Esophagus muscularis mucosa (tissue), 4 donors: ENCODE results near the gene PCED1B. TPM values are rescaled to one million over a fixed set of nuclear protein-coding genes. Genes with fewer than 3 reads are reported as not detected.

Source experiments
- DNase-seq: peaks from one replicate; pipeline ENCODE4 v3.0.0-alpha.2; 2017; ENCODE audit errors: extremely low spot score
- H3K27ac ChIP-seq, 4 donors: fragments of 200-600 bp; sonication (generic); replicated peaks in 1 of 4; 1 replicate in 3 of 4; 2 replicates in 1 of 4; pipeline ENCODE4 v1.5.1; 2016 to 2019; ENCODE audit warnings: mild to moderate bottlenecking in 1 of 4
- H3K27me3 ChIP-seq, 4 donors: fragments of 200-600 bp; sonication (generic); one replicate each; pipeline versions ENCODE4 v1.5.1 to v1.6.0; 2016 to 2019
- H3K36me3 ChIP-seq, 4 donors: fragments of 200-600 bp; sonication (generic); one replicate each; pipeline ENCODE4 v1.5.1; 2016 to 2019
- H3K4me1 ChIP-seq, 4 donors: fragments of 200-600 bp; sonication (generic); one replicate each; pipeline ENCODE4 v1.5.1; 2016 to 2019
- H3K4me3 ChIP-seq, 4 donors: fragments of 200-600 bp; sonication (generic); 1 replicate in 2 of 4; 2 replicates in 2 of 4; pipeline ENCODE4 v1.5.1; 2016 to 2019; ENCODE audit warnings: mild to moderate bottlenecking in 4 of 4, moderate library complexity in 1 of 4
- H3K9me3 ChIP-seq, 4 donors: fragments of 200-600 bp; sonication (generic); 1 replicate in 3 of 4; 2 replicates in 1 of 4; pipeline ENCODE4 v1.5.1; 2016 to 2019
- EP300 ChIP-seq: sonication (generic); formaldehyde crosslinking; IDR thresholded peaks from one replicate; pipeline ENCODE4 v1.6.1; 2017; ENCODE audit warnings: antibody characterized with exemption
- POLR2A ChIP-seq: fragments of 450-650 bp; IDR thresholded peaks from one replicate; pipeline ENCODE4 v1.6.1; 2017; ENCODE audit warnings: antibody characterized with exemption, moderate library complexity, mild to moderate bottlenecking, low read depth
- POLR2AphosphoS5 ChIP-seq, 2 donors: sonication (generic); formaldehyde crosslinking; IDR thresholded peaks; one replicate each; pipeline ENCODE4 v1.6.1; 2017; ENCODE audit warnings: antibody characterized with exemption in 2 of 2
- WGBS: methylation state at CpG from one replicate; pipeline ENCODE4 v1.1.5; 2018; 5-methylcytosine and 5-hydroxymethylcytosine counted together
- intact Hi-C: fragments of 100-400 bp; cut with DNase I; formaldehyde crosslinking; loops from one replicate; pipeline ENCODE4 v1.15.1; 2023
- total RNA-seq, 4 donors: library from RNA; depleted of rRNA; stranded (reverse); fragments of >200 nt; gene quantifications; one replicate each; pipeline versions ENCODE4 v1.1.0 to v1.2.1, GENCODE V29; 2016
- TF ChIP-seq, protein P1 (sequence below), 3 experiments: fragments of 200-600 bp in 2 of 3; fragments of 450-650 bp in 1 of 3; sonication (generic) in 2 of 3; IDR thresholded peaks; one replicate each; pipeline ENCODE4 v1.5.1; 2017 to 2019; ENCODE audit warnings: antibody characterized with exemption in 3 of 3, mild to moderate bottlenecking in 2 of 3, moderate library complexity in 1 of 3

Gene PCED1B
- total RNA-seq, 4 donors from 2014 or later: 0.92 to 2.1 (median 1.1) TPM

DNA sequence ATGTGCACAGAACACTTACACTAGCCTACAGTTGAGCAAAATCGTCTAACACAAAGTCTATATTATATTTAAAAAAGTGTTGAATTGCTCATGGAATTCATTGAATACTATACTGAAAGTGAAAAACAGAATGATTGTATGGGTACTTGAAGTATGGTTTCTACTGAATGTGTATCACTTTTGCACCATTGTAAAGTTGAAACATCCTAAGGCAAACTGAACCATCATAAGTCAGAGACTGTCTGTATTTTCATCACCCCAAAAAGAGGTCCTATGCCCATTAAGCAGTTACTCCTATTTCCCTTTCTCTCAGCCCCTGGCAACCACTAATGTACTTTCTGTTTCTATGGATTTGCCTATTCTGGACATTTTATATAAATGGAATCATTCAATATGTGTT is 4.8 kb downstream of the PCED1B start:
- peak overlapping the region in 1 of 4 donors; percentile 38 for H3K27ac ChIP-seq
- H3K4me1 ChIP-seq: peaks cover 17 to 59% (median 37%) of the 10 kb centered on the region in 4 donors
- TF ChIP-seq POLR2A (no peak), EP300 (no peak), POLR2AphosphoS5 (IDR thresholded peaks at IDR 0.05) (no peak)
- TF ChIP-seq, protein P1, sequence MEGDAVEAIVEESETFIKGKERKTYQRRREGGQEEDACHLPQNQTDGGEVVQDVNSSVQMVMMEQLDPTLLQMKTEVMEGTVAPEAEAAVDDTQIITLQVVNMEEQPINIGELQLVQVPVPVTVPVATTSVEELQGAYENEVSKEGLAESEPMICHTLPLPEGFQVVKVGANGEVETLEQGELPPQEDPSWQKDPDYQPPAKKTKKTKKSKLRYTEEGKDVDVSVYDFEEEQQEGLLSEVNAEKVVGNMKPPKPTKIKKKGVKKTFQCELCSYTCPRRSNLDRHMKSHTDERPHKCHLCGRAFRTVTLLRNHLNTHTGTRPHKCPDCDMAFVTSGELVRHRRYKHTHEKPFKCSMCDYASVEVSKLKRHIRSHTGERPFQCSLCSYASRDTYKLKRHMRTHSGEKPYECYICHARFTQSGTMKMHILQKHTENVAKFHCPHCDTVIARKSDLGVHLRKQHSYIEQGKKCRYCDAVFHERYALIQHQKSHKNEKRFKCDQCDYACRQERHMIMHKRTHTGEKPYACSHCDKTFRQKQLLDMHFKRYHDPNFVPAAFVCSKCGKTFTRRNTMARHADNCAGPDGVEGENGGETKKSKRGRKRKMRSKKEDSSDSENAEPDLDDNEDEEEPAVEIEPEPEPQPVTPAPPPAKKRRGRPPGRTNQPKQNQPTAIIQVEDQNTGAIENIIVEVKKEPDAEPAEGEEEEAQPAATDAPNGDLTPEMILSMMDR (IDR thresholded peaks at IDR 0.05): no peak
- intact Hi-C loops: no loop called here
- no peaks in the 10 kb centered on the region for H3K27me3 ChIP-seq
- H3K36me3 ChIP-seq: no peaks in the 10 kb centered on the region
- DNase-seq: no peak
- 88% methylated on average over 1 of the region's 1 CpG for WGBS
- no peaks in the 10 kb centered on the region for H3K9me3 ChIP-seq
- H3K4me3 ChIP-seq: no peak overlapping the region

DNA sequence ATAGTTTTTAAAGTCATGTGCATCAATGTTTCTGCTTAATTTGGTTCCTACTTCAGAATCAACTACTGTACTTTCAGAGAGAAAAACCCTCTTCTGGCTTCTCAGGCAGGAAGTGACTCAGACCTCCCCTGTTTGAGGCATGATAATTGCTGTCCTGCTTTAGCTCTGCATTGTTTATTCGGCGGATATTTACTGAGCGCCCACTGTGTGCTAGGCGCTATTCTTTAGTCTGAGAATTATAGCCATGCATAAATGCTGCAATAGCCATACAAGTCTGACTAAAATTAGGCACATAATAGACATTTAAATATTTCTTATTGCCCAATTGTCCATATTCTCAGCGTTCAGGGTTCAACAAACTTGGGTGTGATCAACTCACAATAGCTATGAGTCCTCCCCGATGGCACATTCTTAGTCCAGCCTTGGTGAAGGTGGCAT is 6.4 kb downstream of the PCED1B start:
- Histone ChIP-seq H3K4me3 (no peak overlapping the region), H3K4me1 (peaks cover 17 to 56% (median 36%) of the 10 kb centered on the region in 4 donors), H3K27me3 (no peaks in the 10 kb centered on the region), H3K9me3 (no peaks in the 10 kb centered on the region), H3K36me3 (no peaks in the 10 kb centered on the region), H3K27ac (peak overlapping the region in 3 of 4 donors; percentile 7 to 38 (median 35))
- TF ChIP-seq, protein P1 (IDR thresholded peaks at IDR 0.05): no peak
- no peak for TF ChIP-seq POLR2AphosphoS5 (IDR thresholded peaks at IDR 0.05)
- no peak for TF ChIP-seq POLR2A
- TF ChIP-seq EP300: no peak
- intact Hi-C loops: no loop called here
- 65% methylated on average over 6 of the region's 6 CpGs for WGBS
- DNase-seq: no peak

DNA sequence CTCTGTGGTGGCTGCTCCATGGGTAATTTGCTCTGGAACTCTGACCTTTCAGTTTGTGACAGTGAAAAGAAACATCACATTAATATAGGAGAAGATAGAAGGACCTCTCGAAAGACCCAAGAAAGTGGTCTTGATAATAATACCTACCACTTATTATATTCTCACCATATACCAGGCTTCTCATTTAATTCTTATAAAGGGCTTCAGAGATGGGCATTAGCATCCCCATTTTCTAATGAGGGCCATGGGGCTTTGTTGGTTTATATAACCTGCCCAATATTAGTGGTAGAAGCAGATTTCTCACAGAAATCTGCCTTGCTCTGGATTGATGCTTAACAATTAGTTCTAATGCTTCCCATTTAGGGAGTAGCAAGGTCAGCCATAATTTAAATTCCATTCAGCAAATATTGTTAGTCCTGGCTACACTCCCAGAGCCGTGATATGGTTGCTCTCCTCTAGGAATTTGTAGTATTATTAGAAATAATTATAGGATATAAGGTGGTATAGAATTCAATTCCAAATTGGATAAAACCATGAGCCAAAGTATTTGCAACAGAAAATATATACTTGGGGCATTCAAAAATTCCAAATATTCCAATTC is 7.8 kb downstream of the PCED1B start:
- H3K27me3 ChIP-seq: no peaks in the 10 kb centered on the region
- WGBS: 51% methylated on average over 2 of the region's 2 CpGs
- H3K4me3 ChIP-seq: no peak overlapping the region
- H3K36me3 ChIP-seq: no peaks in the 10 kb centered on the region
- peaks cover 17 to 50% (median 36%) of the 10 kb centered on the region in 4 donors for H3K4me1 ChIP-seq
- H3K27ac ChIP-seq: peak overlapping the region in 2 of 4 donors; percentile 1 to 37
- DNase-seq: no peak
- H3K9me3 ChIP-seq: no peaks in the 10 kb centered on the region
- intact Hi-C loops: no loop called here
- TF ChIP-seq EP300 (no peak), POLR2AphosphoS5 (IDR thresholded peaks at IDR 0.05) (no peak), POLR2A (no peak)
- TF ChIP-seq, protein P1 (IDR thresholded peaks at IDR 0.05): no peak

DNA sequence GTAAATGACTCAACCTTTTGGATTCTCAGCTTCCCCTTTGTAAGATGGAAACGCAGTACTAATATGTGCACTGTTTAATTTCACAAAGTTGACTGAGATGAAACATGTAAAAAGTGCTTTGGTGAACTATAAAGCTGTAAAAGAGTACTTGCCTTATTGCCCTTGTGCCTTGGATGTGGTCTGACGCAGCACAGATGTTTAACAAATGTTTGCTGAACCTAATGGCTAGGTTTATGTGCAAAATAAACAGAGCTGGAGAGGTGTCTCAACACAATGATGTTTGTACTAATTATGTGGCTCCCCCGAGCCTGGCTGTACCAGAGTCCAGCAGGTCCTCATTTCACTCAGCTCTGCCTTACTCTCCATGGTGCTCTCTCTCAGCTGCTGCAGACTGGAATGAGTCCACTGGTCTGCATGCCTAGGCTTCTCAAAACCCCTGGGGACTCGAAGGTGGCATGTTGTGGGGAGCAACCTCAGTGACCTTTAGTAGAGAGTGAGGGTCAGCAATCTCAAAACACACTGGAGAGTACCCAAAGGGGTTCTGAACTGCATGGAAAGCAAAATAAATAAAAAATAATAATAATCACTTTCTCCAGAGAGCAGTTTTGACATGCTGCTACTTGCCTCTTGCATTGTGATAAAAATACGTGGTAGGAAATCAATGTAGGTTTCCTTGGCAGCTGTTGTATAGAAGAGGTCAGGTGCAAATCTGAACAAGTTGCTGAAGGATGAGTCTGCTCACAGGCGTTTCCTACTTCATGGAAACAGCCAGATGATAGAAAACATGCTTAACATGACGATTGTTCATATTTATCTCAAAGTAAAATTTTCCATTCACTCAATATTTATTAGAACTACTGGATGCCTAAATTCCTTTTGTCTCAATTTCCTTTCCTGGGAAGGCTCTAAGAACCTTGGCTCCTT is 8.9 kb downstream of the PCED1B start:
- no peaks in the 10 kb centered on the region for H3K9me3 ChIP-seq
- no peaks in the 10 kb centered on the region for H3K27me3 ChIP-seq
- no peak overlapping the region for H3K4me3 ChIP-seq
- H3K27ac ChIP-seq: peak overlapping the region; percentile 15 to 52 (median 41)
- DNase-seq: no peak
- intact Hi-C loops: no loop called here
- peaks cover 17 to 44% (median 32%) of the 10 kb centered on the region in 4 donors for H3K4me1 ChIP-seq
- no peaks in the 10 kb centered on the region for H3K36me3 ChIP-seq
- WGBS: 20% methylated on average over 7 of the region's 7 CpGs
- TF ChIP-seq, protein P1 (IDR thresholded peaks at IDR 0.05): no peak
- TF ChIP-seq POLR2A (no peak), POLR2AphosphoS5 (IDR thresholded peaks at IDR 0.05) (no peak), EP300 (no peak)
